Measurements from ENCODE around the gene DDX3X. TPM values are rescaled to one million over a fixed set of nuclear protein-coding genes. Genes with fewer than 3 reads are reported as not detected.

Gene DDX3X
- polyA plus RNA-seq, 3 donors = 165 to 280 (median 200) TPM

- H4K20me1 ChIP-seq (ENCODE audit: insufficient read depth, low read length) = no peaks in the 10 kb centered on the region
- no peak overlapping the region for H3K4me3 Mint-ChIP-seq
- H3K27me3 ChIP-seq (ENCODE audit: control insufficient read depth in 2 of 2, insufficient read depth in 2 of 2, low read length in 2 of 2) = no peaks in the 10 kb centered on the region
- DNase-seq = no peak
- H2AFZ ChIP-seq (ENCODE audit: insufficient read depth, low read depth, low read length, poor library complexity, severe bottlenecking) = no peak overlapping the region
- no peak overlapping the region for H3K27ac ChIP-seq (ENCODE audit: low read depth in 1 of 2, low read length in 2 of 2)
- TF ChIP-seq CTCF (IDR thresholded peaks at IDR 0.05) = no peak
- no peak overlapping the region for H3K9ac ChIP-seq (ENCODE audit: insufficient read depth, low read length, poor library complexity, severe bottlenecking)
- no peak overlapping the region for H3K4me3 ChIP-seq (replicated peaks in 1 of 3; ENCODE audit: low read depth in 2 of 3, low read length in 3 of 3)
- H3K36me3 Mint-ChIP-seq = no peaks in the 10 kb centered on the region
- no peaks in the 10 kb centered on the region for H3K4me1 ChIP-seq (ENCODE audit: control insufficient read depth in 1 of 2, insufficient read depth in 2 of 2, low read length in 2 of 2)
- intact Hi-C loops (cut with micrococcal nuclease) = no loop called here
- WGBS (ENCODE audit: insufficient coverage) = 100% methylated on average over 3 of the region's 6 CpGs
- H3K9me3 ChIP-seq (replicated peaks in 1 of 2; ENCODE audit: control insufficient read depth in 1 of 2, insufficient read depth in 1 of 2, low read length in 2 of 2) = no peaks in the 10 kb centered on the region
- no peaks in the 10 kb centered on the region for H3K79me2 ChIP-seq (ENCODE audit: insufficient read depth, low read length)
- peaks cover 0 to 4% (median 0%) of the 10 kb centered on the region in 7 donors for H3K9me3 Mint-ChIP-seq
- no peak overlapping the region for H3K27ac Mint-ChIP-seq
- peaks cover 0 to 27% (median 1%) of the 10 kb centered on the region in 3 donors for H3K27me3 Mint-ChIP-seq (ENCODE audit: low read depth in 3 of 3)
- no peak overlapping the region for H3K4me2 ChIP-seq (replicated peaks; ENCODE audit: extremely low read depth, low read length, poor library complexity, severe bottlenecking)
- no peaks in the 10 kb centered on the region for H3K4me1 Mint-ChIP-seq
- H3K36me3 ChIP-seq (replicated peaks in 1 of 2; ENCODE audit: control insufficient read depth in 1 of 2, insufficient read depth in 2 of 2, low read length in 2 of 2) = no peaks in the 10 kb centered on the region
Observed at GRCh38 chrX:41405551-41405950, 71.6 kb downstream of the DDX3X start.

GRCh38 chrX:41406201-41406600, 72.2 kb downstream of the DDX3X start:
- intact Hi-C loops (cut with micrococcal nuclease) = no loop called here

More at GRCh38 chrX:41406201-41406600, 72.2 kb downstream of the DDX3X start:
- H3K4me1 ChIP-seq (ENCODE audit: control insufficient read depth in 1 of 2, insufficient read depth in 2 of 2, low read length in 2 of 2) = no peaks in the 10 kb centered on the region
- Mint-ChIP-seq H3K36me3 (no peaks in the 10 kb centered on the region), H3K27ac (no peak overlapping the region), H3K9me3 (peaks cover 0 to 6% (median 0%) of the 10 kb centered on the region in 7 donors), H3K4me3 (no peak overlapping the region), H3K4me1 (no peaks in the 10 kb centered on the region), H3K27me3 (ENCODE audit: low read depth in 3 of 3) (peaks cover 0 to 24% (median 1%) of the 10 kb centered on the region in 3 donors)
- no peaks in the 10 kb centered on the region for H3K27me3 ChIP-seq (ENCODE audit: control insufficient read depth in 2 of 2, insufficient read depth in 2 of 2, low read length in 2 of 2)
- no peak overlapping the region for H3K27ac ChIP-seq (ENCODE audit: low read depth in 1 of 2, low read length in 2 of 2)
- WGBS (ENCODE audit: insufficient coverage) = 88% methylated on average over 1 of the region's 1 CpG
- no peak overlapping the region for H3K9ac ChIP-seq (ENCODE audit: insufficient read depth, low read length, poor library complexity, severe bottlenecking)
- H3K4me3 ChIP-seq (replicated peaks in 1 of 3; ENCODE audit: low read depth in 2 of 3, low read length in 3 of 3) = no peak overlapping the region
- no peaks in the 10 kb centered on the region for H4K20me1 ChIP-seq (ENCODE audit: insufficient read depth, low read length)
- H2AFZ ChIP-seq (ENCODE audit: insufficient read depth, low read depth, low read length, poor library complexity, severe bottlenecking) = no peak overlapping the region
- no peak for DNase-seq
- no peaks in the 10 kb centered on the region for H3K9me3 ChIP-seq (replicated peaks in 1 of 2; ENCODE audit: control insufficient read depth in 1 of 2, insufficient read depth in 1 of 2, low read length in 2 of 2)
- no peak overlapping the region for H3K4me2 ChIP-seq (replicated peaks; ENCODE audit: extremely low read depth, low read length, poor library complexity, severe bottlenecking)
- no peaks in the 10 kb centered on the region for H3K79me2 ChIP-seq (ENCODE audit: insufficient read depth, low read length)
- no peaks in the 10 kb centered on the region for H3K36me3 ChIP-seq (replicated peaks in 1 of 2; ENCODE audit: control insufficient read depth in 1 of 2, insufficient read depth in 2 of 2, low read length in 2 of 2)
- TF ChIP-seq CTCF (IDR thresholded peaks at IDR 0.05) = no peak
